ENCODE results near the gene CACFD1. TPM values are rescaled to one million over a fixed set of nuclear protein-coding genes. Genes with fewer than 3 reads are reported as not detected.
A peak's percentile ranks its signal among the peaks of the same experiment; 100 is the strongest.

The CACFD1 gene
- total and polyA plus RNA-seq, 9 of the 15 experiments (the other 6 are each of a cell fraction or from before 2014, with no cell fraction given) = 0.11 to 1.4 (median 1.1) TPM; not detected in 2

DNA sequence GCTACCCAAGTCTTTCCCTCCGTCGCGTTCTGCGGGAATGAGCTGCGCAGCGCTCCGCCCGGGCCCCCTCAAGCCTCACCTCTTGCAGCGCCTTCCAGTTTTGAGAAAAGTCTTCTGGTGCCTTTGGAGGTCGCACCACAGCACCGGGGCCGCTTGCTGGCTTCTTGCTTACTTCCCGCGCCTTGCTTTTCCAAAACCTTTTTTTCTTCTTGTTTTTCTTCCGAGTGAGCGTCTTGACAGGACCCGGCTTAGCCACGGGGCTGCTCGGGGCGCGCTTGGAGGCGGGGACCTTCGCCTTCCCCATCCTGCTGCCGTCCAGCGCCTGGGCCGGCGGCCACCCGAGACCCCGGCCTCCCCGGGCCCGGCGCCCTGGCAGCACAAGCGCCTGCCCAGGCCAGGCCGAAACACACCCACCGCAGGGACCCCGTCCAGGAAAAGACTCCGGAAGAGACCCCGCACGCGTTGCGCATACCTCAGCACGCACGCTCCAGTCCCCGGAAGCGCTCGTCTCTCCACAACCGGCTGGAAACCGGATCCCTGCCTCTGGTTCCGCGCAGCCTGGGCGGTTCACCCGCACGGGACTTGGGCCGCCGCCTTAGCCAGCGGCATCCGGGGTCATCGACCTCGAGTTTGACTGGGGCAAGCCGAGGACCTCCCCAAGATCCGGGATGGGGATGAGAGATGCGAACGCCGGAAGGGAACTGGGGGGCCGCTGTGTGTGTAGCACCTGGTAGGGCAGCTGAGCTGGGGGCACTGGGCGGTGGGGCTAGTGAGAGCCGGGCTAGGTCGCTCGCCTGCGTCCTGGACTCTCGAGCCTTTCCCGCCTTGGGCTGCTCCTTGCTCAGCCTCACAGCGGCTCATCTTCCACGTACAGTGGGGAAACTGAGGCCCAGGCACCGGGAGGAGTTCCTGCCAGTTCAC is 42.0 kb upstream of the CACFD1 start, which contains the start of gene REXO4 (continued):
- TF ChIP-seq RBBP5 (IDR thresholded peaks at IDR 0.05; ENCODE audit: borderline replicate concordance, insufficient read depth, low read length, poor library complexity, severe bottlenecking) = peak; percentile 94
- no peak for TF ChIP-seq ZNF311 (CRISPR knock-in tag; IDR thresholded peaks at IDR 0.05)
- TF ChIP-seq MNT (conservative IDR thresholded peaks at IDR 0.05) = peak; percentile 96 to 98
- TF ChIP-seq MXD1 (CRISPR knock-in tag; IDR thresholded peaks at IDR 0.05; ENCODE audit: borderline replicate concordance, poor library complexity, severe bottlenecking) = peak; percentile 88
- TF ChIP-seq, protein P1, sequence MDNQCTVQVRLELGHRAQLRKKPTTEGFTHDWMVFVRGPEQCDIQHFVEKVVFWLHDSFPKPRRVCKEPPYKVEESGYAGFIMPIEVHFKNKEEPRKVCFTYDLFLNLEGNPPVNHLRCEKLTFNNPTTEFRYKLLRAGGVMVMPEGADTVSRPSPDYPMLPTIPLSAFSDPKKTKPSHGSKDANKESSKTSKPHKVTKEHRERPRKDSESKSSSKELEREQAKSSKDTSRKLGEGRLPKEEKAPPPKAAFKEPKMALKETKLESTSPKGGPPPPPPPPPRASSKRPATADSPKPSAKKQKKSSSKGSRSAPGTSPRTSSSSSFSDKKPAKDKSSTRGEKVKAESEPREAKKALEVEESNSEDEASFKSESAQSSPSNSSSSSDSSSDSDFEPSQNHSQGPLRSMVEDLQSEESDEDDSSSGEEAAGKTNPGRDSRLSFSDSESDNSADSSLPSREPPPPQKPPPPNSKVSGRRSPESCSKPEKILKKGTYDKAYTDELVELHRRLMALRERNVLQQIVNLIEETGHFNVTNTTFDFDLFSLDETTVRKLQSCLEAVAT (IDR thresholded peaks at IDR 0.05) = peak in 1 of 2 experiments; percentile 40; a peak in 2 of 4 replicates
- peak; percentile 85 for TF ChIP-seq HCFC1 (IDR thresholded peaks at IDR 0.05; ENCODE audit: low read depth, low read length)
- no peak; a peak in 1 of 3 replicates for TF ChIP-seq CBX3 (IDR thresholded peaks at IDR 0.05; ENCODE audit: borderline replicate concordance in 1 of 2, low read length in 2 of 2)
- peak; percentile 82; the same call in 1 of the 2 replicates for TF ChIP-seq NFATC3 (IDR thresholded peaks at IDR 0.05)
- TF ChIP-seq ZNF134 (CRISPR knock-in tag; conservative IDR thresholded peaks at IDR 0.05) = no peak
- peak; percentile 68; the same call in 1 of the 2 replicates for TF ChIP-seq MBD2 (IDR thresholded peaks at IDR 0.05; ENCODE audit: borderline replicate concordance, low read depth)
- TF ChIP-seq, protein P2, sequence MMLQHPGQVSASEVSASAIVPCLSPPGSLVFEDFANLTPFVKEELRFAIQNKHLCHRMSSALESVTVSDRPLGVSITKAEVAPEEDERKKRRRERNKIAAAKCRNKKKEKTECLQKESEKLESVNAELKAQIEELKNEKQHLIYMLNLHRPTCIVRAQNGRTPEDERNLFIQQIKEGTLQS (IDR thresholded peaks at IDR 0.05) = peak; percentile 53
- TF ChIP-seq, protein P2 (CRISPR knock-in tag; conservative IDR thresholded peaks at IDR 0.05) = peak; percentile 65; the same call in 1 of the 2 replicates
- peak; percentile 86 for TF ChIP-seq SMAD4 (CRISPR knock-in tag; conservative IDR thresholded peaks at IDR 0.05)
- TF ChIP-seq, protein P3, sequence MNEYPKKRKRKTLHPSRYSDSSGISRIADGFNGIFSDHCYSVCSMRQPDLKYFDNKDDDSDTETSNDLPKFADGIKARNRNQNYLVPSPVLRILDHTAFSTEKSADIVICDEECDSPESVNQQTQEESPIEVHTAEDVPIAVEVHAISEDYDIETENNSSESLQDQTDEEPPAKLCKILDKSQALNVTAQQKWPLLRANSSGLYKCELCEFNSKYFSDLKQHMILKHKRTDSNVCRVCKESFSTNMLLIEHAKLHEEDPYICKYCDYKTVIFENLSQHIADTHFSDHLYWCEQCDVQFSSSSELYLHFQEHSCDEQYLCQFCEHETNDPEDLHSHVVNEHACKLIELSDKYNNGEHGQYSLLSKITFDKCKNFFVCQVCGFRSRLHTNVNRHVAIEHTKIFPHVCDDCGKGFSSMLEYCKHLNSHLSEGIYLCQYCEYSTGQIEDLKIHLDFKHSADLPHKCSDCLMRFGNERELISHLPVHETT (CRISPR knock-in tag; conservative IDR thresholded peaks at IDR 0.05 in 1 of 2, IDR thresholded peaks at IDR 0.05 in 1 of 2) = peak in 1 of 2 experiments; percentile 95; a peak in 2 of 4 replicates
- peak in 1 of 2 experiments; percentile 95; a peak in 2 of 4 replicates for TF ChIP-seq KDM4B (IDR thresholded peaks at IDR 0.05; ENCODE audit: borderline replicate concordance in 2 of 2, low read depth in 1 of 2)
